ENCODE measurements around the gene DENND2D.
A peak's percentile ranks its signal among the peaks of the same experiment; 100 is the strongest.

DENND2D gene

GRCh38 chr1:111154021-111154999, 46.1 kb downstream of the DENND2D start:
- 0 out of 2 replicates have a peak, but pooled peaks cover 5% of the 10 kb centered on the region for H3K9me3 ChIP-seq (ENCODE audit: low read length)
- TF ChIP-seq CTCF (IDR thresholded peaks at IDR 0.05; ENCODE audit: low read length) = no peak
- TF ChIP-seq EZH2 (IDR thresholded peaks at IDR 0.05; ENCODE audit: borderline replicate concordance, low read length) = no peak

GRCh38 chr1:111151838-111152237, 48.6 kb downstream of the DENND2D start:
- no peaks in the 10 kb centered on the region for H3K27me3 ChIP-seq (ENCODE audit: insufficient read depth, low read length)
- H3K4me2 ChIP-seq (ENCODE audit: low read length) = no peak overlapping the region; the same call in 1 of the 2 replicates
- no peaks in the 10 kb centered on the region for H4K20me1 ChIP-seq (ENCODE audit: insufficient read depth, low read length)
- no peaks in the 10 kb centered on the region for H3F3A ChIP-seq (ENCODE audit: insufficient read depth, low read length)
- no peak overlapping the region for H3K9ac ChIP-seq (ENCODE audit: low read length)
- no peak overlapping the region for H3K4me3 ChIP-seq (ENCODE audit: low read depth, low read length, poor library complexity, severe bottlenecking)
- H3K27ac ChIP-seq (ENCODE audit: low read depth, low read length, poor library complexity, severe bottlenecking) = peak overlapping the region; percentile 47
- TF ChIP-seq CTCF (IDR thresholded peaks at IDR 0.05; ENCODE audit: low read length) = no peak
- TF ChIP-seq EZH2 (IDR thresholded peaks at IDR 0.05; ENCODE audit: borderline replicate concordance, low read length) = no peak
- H3K36me3 ChIP-seq (ENCODE audit: insufficient read depth, low read length) = peaks cover 92% of the 10 kb centered on the region
- no peak overlapping the region for H2AFZ ChIP-seq (ENCODE audit: low read length)
- H3K9me3 ChIP-seq (ENCODE audit: low read length) = 0 out of 2 replicates have a peak, but pooled peaks cover 5% of the 10 kb centered on the region
- peaks cover 56% of the 10 kb centered on the region for H3K4me1 ChIP-seq (ENCODE audit: insufficient read depth, low read length, severe bottlenecking)
- H3K79me2 ChIP-seq (ENCODE audit: insufficient read depth, low read length) = peaks cover 99% of the 10 kb centered on the region
- H3K9me2 ChIP-seq (ENCODE audit: low read depth, low read length) = no peaks in the 10 kb centered on the region

More at GRCh38 chr1:111154021-111154999, 46.1 kb downstream of the DENND2D start:
- H3K36me3 ChIP-seq (ENCODE audit: insufficient read depth, low read length) = peaks cover 90% of the 10 kb centered on the region
- H3K4me1 ChIP-seq (ENCODE audit: insufficient read depth, low read length, severe bottlenecking) = peaks cover 33% of the 10 kb centered on the region
- no peaks in the 10 kb centered on the region for H3K9me2 ChIP-seq (ENCODE audit: low read depth, low read length)
- peaks cover 88% of the 10 kb centered on the region for H3K79me2 ChIP-seq (ENCODE audit: insufficient read depth, low read length)
- no peaks in the 10 kb centered on the region for H3F3A ChIP-seq (ENCODE audit: insufficient read depth, low read length)
- H3K4me2 ChIP-seq (ENCODE audit: low read length) = no peak overlapping the region
- no peaks in the 10 kb centered on the region for H3K27me3 ChIP-seq (ENCODE audit: insufficient read depth, low read length)
- H3K4me3 ChIP-seq (ENCODE audit: low read depth, low read length, poor library complexity, severe bottlenecking) = no peak overlapping the region
- H2AFZ ChIP-seq (ENCODE audit: low read length) = no peak overlapping the region
- H4K20me1 ChIP-seq (ENCODE audit: insufficient read depth, low read length) = no peaks in the 10 kb centered on the region
- no peak overlapping the region for H3K9ac ChIP-seq (ENCODE audit: low read length)
- no peak overlapping the region for H3K27ac ChIP-seq (ENCODE audit: low read depth, low read length, poor library complexity, severe bottlenecking)

GRCh38 chr1:111148376-111148881, 52.0 kb downstream of the DENND2D start:
- Histone ChIP-seq H3K9ac (ENCODE audit: low read length) (no peak overlapping the region), H3K79me2 (ENCODE audit: insufficient read depth, low read length) (peaks cover 100% of the 10 kb centered on the region), H3F3A (ENCODE audit: insufficient read depth, low read length) (no peaks in the 10 kb centered on the region), H3K36me3 (ENCODE audit: insufficient read depth, low read length) (peaks cover 66% of the 10 kb centered on the region), H3K4me3 (ENCODE audit: low read depth, low read length, poor library complexity, severe bottlenecking) (no peak overlapping the region), H3K4me1 (ENCODE audit: insufficient read depth, low read length, severe bottlenecking) (peaks cover 90% of the 10 kb centered on the region), H3K4me2 (ENCODE audit: low read length) (peak overlapping the region; percentile 33; the same call in 1 of the 2 replicates), H3K27me3 (ENCODE audit: insufficient read depth, low read length) (no peaks in the 10 kb centered on the region), H3K27ac (ENCODE audit: low read depth, low read length, poor library complexity, severe bottlenecking) (peak overlapping the region; percentile 7), H3K9me3 (ENCODE audit: low read length) (no peaks in the 10 kb centered on the region), H3K9me2 (ENCODE audit: low read depth, low read length) (no peaks in the 10 kb centered on the region), H2AFZ (ENCODE audit: low read length) (no peak overlapping the region), H4K20me1 (ENCODE audit: insufficient read depth, low read length) (no peaks in the 10 kb centered on the region)
- TF ChIP-seq CTCF (IDR thresholded peaks at IDR 0.05; ENCODE audit: low read length) (no peak), EZH2 (IDR thresholded peaks at IDR 0.05; ENCODE audit: borderline replicate concordance, low read length) (no peak)

All from OCI-LY1 (cell line).